ENCODE measurements around the gene DSCAML1.

- TF ChIP-seq POLR2AphosphoS5 (IDR thresholded peaks at IDR 0.05; ENCODE audit: low read depth, low read length): no peak
- TF ChIP-seq REST (IDR thresholded peaks at IDR 0.05; ENCODE audit: insufficient read depth in 1 of 2, low read depth in 2 of 2, low read length in 2 of 2): no peak
- no peak for TF ChIP-seq SIN3A (IDR thresholded peaks at IDR 0.05; ENCODE audit: borderline replicate concordance, insufficient read depth, low read length)
- no peak for TF ChIP-seq TAF1 (IDR thresholded peaks at IDR 0.05; ENCODE audit: borderline replicate concordance, insufficient read depth, low read length)
Measured at GRCh38 chr11:117834068-117834810, 37.2 kb upstream of the DSCAML1 start.
